ENCODE data around the gene OSBPL6. TPM values are rescaled to one million over a fixed set of nuclear protein-coding genes. Genes with fewer than 3 reads are reported as not detected.

Gene OSBPL6
- total RNA-seq, 1 donor from 2014 or later: 6.9 TPM

- Mint-ChIP-seq H3K27me3 (no peaks in the 10 kb centered on the region), H3K9me3 (peaks cover 10% of the 10 kb centered on the region), H3K27ac (no peak overlapping the region), H3K36me3 (peaks cover 10% of the 10 kb centered on the region), H3K4me3 (no peak overlapping the region), H3K4me1 (ENCODE audit: unreplicated experiment) (peaks cover 4% of the 10 kb centered on the region)
- no peak for TF ChIP-seq CTCF (conservative IDR thresholded peaks at IDR 0.05)
- DNase-seq (ENCODE audit: extremely low spot score, unreplicated experiment): no peak
These were observed 90.9 kb downstream of the OSBPL6 start for GRCh38 chr2:178285287-178285615.

GRCh38 chr2:178286636-178287035, 92.3 kb downstream of the OSBPL6 start:
- Mint-ChIP-seq H3K4me1 (ENCODE audit: unreplicated experiment) (peaks cover 4% of the 10 kb centered on the region), H3K4me3 (no peak overlapping the region), H3K9me3 (peaks cover 13% of the 10 kb centered on the region), H3K27ac (no peak overlapping the region), H3K27me3 (no peaks in the 10 kb centered on the region), H3K36me3 (peaks cover 10% of the 10 kb centered on the region)
- no peak for TF ChIP-seq CTCF (conservative IDR thresholded peaks at IDR 0.05)
- DNase-seq (ENCODE audit: extremely low spot score, unreplicated experiment): no peak

- peaks cover 10% of the 10 kb centered on the region for H3K36me3 Mint-ChIP-seq
- no peak overlapping the region for H3K27ac Mint-ChIP-seq
- no peak for TF ChIP-seq CTCF (conservative IDR thresholded peaks at IDR 0.05)
- H3K9me3 Mint-ChIP-seq: peaks cover 13% of the 10 kb centered on the region
- no peak overlapping the region for H3K4me3 Mint-ChIP-seq
- no peaks in the 10 kb centered on the region for H3K4me1 Mint-ChIP-seq (ENCODE audit: unreplicated experiment)
- no peak for DNase-seq (ENCODE audit: extremely low spot score, unreplicated experiment)
- H3K27me3 Mint-ChIP-seq: no peaks in the 10 kb centered on the region
These were observed 93.5 kb downstream of the OSBPL6 start for GRCh38 chr2:178287652-178288344.

- Mint-ChIP-seq H3K9me3 (peaks cover 8% of the 10 kb centered on the region), H3K36me3 (peaks cover 6% of the 10 kb centered on the region), H3K27me3 (no peaks in the 10 kb centered on the region), H3K27ac (no peak overlapping the region), H3K4me3 (no peak overlapping the region), H3K4me1 (ENCODE audit: unreplicated experiment) (no peaks in the 10 kb centered on the region)
- no peak for TF ChIP-seq CTCF (conservative IDR thresholded peaks at IDR 0.05)
- DNase-seq (ENCODE audit: extremely low spot score, unreplicated experiment): no peak
These were observed 97.4 kb downstream of the OSBPL6 start for GRCh38 chr2:178291703-178292102.

GRCh38 chr2:178292586-178292985, 98.3 kb downstream of the OSBPL6 start:
- no peaks in the 10 kb centered on the region for H3K27me3 Mint-ChIP-seq
- H3K4me3 Mint-ChIP-seq: no peak overlapping the region
- DNase-seq (ENCODE audit: extremely low spot score, unreplicated experiment): no peak
- no peaks in the 10 kb centered on the region for H3K4me1 Mint-ChIP-seq (ENCODE audit: unreplicated experiment)
- H3K9me3 Mint-ChIP-seq: peaks cover 8% of the 10 kb centered on the region
- H3K36me3 Mint-ChIP-seq: peaks cover 6% of the 10 kb centered on the region
- H3K27ac Mint-ChIP-seq: no peak overlapping the region
- TF ChIP-seq CTCF (conservative IDR thresholded peaks at IDR 0.05): no peak

- H3K36me3 Mint-ChIP-seq: no peaks in the 10 kb centered on the region
- no peak overlapping the region for H3K27ac Mint-ChIP-seq
- DNase-seq (ENCODE audit: extremely low spot score, unreplicated experiment): no peak
- H3K4me1 Mint-ChIP-seq (ENCODE audit: unreplicated experiment): no peaks in the 10 kb centered on the region
- H3K9me3 Mint-ChIP-seq: peaks cover 4% of the 10 kb centered on the region
- H3K27me3 Mint-ChIP-seq: no peaks in the 10 kb centered on the region
- H3K4me3 Mint-ChIP-seq: no peak overlapping the region
- TF ChIP-seq CTCF (conservative IDR thresholded peaks at IDR 0.05): no peak
These were observed 100.8 kb downstream of the OSBPL6 start for GRCh38 chr2:178295115-178295514.
